Lower lobe of right lung (tissue), 2 donors: ENCODE results near the gene RABL2B. TPM values are rescaled to one million over a fixed set of nuclear protein-coding genes. Genes with fewer than 3 reads are reported as not detected.

Source experiments
- ATAC-seq, 2 donors: fragments of 200-7000 bp; cut with Tn5 transposase; one replicate each; pipeline ENCODE4 v1.9.1; 2020 to 2022; ENCODE audit warnings: mild to moderate bottlenecking in 2 of 2, moderate library complexity in 2 of 2
- DNase-seq: peaks from one replicate; pipeline ENCODE4 v3.0.0-alpha.2; 2020
- H3K27ac ChIP-seq: fragments of 200-600 bp; one replicate; pipeline ENCODE4 v1.8.0; 2022
- H3K27me3 ChIP-seq: fragments of 200-600 bp; one replicate; pipeline ENCODE4 v1.8.0; 2022; ENCODE audit warnings: low read depth
- H3K36me3 ChIP-seq: fragments of 200-600 bp; one replicate; pipeline ENCODE4 v1.8.0; 2022; ENCODE audit warnings: mild to moderate bottlenecking
- H3K4me1 ChIP-seq: fragments of 200-600 bp; one replicate; pipeline ENCODE4 v1.8.0; 2022
- H3K4me3 ChIP-seq: fragments of 200-600 bp; one replicate; pipeline ENCODE4 v1.8.0; 2022; ENCODE audit warnings: mild to moderate bottlenecking
- H3K9me3 ChIP-seq: fragments of 200-600 bp; one replicate; pipeline ENCODE4 v1.8.0; 2022
- intact Hi-C: fragments of 100-400 bp; cut with DNase I; formaldehyde crosslinking; loops from one replicate; pipeline ENCODE4 v1.11.0; 2022
- total RNA-seq: library from RNA; stranded (reverse); fragmentation: NEBNext Ultra II Directional; extraction: Animal tissue kit (Norgen Biotek cat#: 25700); gene quantifications from one replicate; pipeline ENCODE4 v1.2.1, GENCODE V29; 2021
- TF ChIP-seq, protein P1 (sequence below): fragments of 200-600 bp; IDR thresholded peaks from one replicate; pipeline ENCODE4 v1.8.0; 2022; ENCODE audit warnings: antibody characterized with exemption, mild to moderate bottlenecking
- donor health status: DM: no; HTN: yes; CAD: no; lungs with severe emphysema.

The RABL2B gene
- total RNA-seq, 1 donor from 2014 or later = 46.3 TPM

DNA sequence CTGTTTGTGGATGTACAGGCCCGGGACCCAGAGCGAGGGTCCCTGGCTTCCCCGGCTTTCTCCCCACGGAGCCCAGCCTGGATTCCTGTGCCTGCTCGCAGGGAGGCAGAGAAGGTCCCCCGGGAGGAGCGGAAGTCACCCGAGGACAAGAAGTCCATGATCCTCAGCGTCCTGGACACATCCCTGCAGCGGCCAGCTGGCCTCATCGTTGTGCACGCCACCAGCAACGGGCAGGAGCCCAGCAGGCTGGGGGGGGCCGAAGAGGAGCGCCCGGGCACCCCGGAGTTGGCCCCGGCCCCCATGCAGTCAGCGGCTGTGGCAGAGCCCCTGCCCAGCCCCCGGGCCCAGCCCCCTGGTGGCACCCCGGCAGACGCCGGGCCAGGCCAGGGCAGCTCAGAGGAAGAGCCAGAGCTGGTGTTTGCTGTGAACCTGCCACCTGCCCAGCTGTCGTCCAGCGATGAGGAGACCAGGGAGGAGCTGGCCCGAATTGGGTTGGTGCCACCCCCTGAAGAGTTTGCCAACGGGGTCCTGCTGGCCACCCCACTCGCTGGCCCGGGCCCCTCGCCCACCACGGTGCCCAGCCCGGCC is 62.1 kb downstream of the RABL2B start:
- DNase-seq = no peak

DNA sequence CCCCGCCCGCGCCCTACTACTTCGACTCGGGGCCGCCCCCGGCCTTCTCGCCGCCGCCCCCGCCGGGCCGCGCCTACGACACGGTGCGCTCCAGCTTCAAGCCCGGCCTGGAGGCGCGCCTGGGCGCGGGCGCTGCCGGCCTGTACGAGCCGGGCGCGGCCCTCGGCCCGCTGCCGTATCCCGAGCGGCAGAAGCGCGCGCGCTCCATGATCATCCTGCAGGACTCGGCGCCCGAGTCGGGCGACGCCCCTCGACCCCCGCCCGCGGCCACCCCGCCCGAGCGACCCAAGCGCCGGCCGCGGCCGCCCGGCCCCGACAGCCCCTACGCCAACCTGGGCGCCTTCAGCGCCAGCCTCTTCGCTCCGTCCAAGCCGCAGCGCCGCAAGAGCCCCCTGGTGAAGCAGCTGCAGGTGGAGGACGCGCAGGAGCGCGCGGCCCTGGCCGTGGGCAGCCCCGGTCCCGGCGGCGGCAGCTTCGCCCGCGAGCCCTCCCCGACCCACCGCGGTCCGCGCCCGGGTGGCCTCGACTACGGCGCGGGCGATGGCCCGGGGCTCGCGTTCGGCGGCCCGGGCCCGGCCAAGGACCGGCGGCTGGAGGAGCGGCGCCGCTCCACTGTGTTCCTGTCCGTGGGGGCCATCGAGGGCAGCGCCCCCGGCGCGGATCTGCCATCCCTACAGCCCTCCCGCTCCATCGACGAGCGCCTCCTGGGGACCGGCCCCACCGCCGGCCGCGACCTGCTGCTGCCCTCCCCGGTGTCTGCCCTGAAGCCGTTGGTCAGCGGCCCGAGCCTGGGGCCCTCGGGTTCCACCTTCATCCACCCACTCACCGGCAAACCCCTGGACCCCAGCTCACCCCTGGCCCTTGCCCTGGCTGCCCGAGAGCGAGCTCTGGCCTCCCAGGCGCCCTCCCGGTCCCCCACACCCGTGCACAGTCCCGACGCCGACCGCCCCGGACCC is 62.9 kb downstream of the RABL2B start:
- no peak overlapping the region for H3K4me3 ChIP-seq
- TF ChIP-seq, protein P1, sequence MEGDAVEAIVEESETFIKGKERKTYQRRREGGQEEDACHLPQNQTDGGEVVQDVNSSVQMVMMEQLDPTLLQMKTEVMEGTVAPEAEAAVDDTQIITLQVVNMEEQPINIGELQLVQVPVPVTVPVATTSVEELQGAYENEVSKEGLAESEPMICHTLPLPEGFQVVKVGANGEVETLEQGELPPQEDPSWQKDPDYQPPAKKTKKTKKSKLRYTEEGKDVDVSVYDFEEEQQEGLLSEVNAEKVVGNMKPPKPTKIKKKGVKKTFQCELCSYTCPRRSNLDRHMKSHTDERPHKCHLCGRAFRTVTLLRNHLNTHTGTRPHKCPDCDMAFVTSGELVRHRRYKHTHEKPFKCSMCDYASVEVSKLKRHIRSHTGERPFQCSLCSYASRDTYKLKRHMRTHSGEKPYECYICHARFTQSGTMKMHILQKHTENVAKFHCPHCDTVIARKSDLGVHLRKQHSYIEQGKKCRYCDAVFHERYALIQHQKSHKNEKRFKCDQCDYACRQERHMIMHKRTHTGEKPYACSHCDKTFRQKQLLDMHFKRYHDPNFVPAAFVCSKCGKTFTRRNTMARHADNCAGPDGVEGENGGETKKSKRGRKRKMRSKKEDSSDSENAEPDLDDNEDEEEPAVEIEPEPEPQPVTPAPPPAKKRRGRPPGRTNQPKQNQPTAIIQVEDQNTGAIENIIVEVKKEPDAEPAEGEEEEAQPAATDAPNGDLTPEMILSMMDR = no peak
- H3K4me1 ChIP-seq = peaks cover 31% of the 10 kb centered on the region
- peaks cover 26% of the 10 kb centered on the region for H3K36me3 ChIP-seq
- DNase-seq (no peak), ATAC-seq (no peak)
- intact Hi-C loops = no loop called here
- peaks cover 18% of the 10 kb centered on the region for H3K27me3 ChIP-seq
- H3K9me3 ChIP-seq = no peaks in the 10 kb centered on the region
- H3K27ac ChIP-seq = no peak overlapping the region

More for the DNA sequence above, 62.1 kb downstream of the RABL2B start:
- Histone ChIP-seq H3K27me3 (peaks cover 18% of the 10 kb centered on the region), H3K4me1 (peaks cover 31% of the 10 kb centered on the region), H3K9me3 (no peaks in the 10 kb centered on the region), H3K4me3 (no peak overlapping the region), H3K36me3 (peaks cover 33% of the 10 kb centered on the region), H3K27ac (no peak overlapping the region)
- no peak for ATAC-seq
- intact Hi-C loops = no loop called here
- TF ChIP-seq, protein P1 = no peak

DNA sequence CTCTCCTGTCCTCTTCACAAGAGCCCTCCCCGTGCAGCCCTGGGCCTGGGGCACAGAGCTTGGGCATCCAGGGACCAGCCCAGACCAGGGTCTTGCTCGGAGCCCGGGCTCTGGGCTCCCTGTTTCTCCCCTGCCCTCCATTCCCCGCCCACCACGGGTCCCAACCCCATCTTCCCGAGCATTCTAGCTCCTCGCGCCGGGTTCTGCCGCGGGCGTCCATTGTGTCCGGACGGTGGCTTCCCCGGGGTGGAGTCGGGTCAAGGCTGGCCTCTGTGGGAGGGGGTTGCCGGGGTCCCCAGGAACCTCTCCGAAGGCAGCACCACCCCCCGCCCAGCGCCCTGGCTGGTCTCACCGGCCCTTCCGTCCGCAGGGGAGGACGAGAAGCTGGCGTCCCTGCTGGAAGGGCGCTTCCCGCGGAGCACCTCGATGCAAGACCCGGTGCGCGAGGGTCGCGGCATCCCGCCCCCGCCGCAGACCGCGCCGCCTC is 63.6 kb downstream of the RABL2B start:
- TF ChIP-seq, protein P1 = no peak
- no peak for ATAC-seq
- DNase-seq = no peak
- intact Hi-C loops = no loop called here
- Histone ChIP-seq H3K27me3 (peaks cover 18% of the 10 kb centered on the region), H3K27ac (no peak overlapping the region), H3K4me3 (no peak overlapping the region), H3K9me3 (no peaks in the 10 kb centered on the region), H3K4me1 (peaks cover 28% of the 10 kb centered on the region), H3K36me3 (peaks cover 22% of the 10 kb centered on the region)

DNA sequence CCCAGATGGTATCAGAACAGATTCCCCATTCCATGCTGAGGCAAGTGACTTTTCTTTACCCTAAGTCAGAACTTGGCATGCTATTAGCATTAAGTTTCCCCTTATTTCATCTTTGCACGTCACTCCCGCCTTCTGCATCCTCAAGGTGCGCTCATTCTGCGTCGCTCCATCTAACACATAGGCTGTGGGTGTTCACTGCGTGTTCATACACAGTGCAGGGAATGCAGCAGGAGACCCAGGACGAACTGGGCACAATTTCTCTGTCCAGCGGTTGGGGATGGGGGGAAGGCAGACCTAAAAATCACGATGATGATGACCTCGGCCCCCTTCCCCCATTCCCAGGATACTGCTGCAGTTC is 65.1 kb downstream of the RABL2B start:
- Histone ChIP-seq H3K9me3 (no peaks in the 10 kb centered on the region), H3K4me3 (no peak overlapping the region), H3K36me3 (peaks cover 16% of the 10 kb centered on the region), H3K4me1 (peaks cover 18% of the 10 kb centered on the region), H3K27ac (no peak overlapping the region), H3K27me3 (peaks cover 18% of the 10 kb centered on the region)
- ATAC-seq = no peak
- no peak for DNase-seq
- TF ChIP-seq, protein P1 = no peak
- intact Hi-C loops = no loop called here

DNA sequence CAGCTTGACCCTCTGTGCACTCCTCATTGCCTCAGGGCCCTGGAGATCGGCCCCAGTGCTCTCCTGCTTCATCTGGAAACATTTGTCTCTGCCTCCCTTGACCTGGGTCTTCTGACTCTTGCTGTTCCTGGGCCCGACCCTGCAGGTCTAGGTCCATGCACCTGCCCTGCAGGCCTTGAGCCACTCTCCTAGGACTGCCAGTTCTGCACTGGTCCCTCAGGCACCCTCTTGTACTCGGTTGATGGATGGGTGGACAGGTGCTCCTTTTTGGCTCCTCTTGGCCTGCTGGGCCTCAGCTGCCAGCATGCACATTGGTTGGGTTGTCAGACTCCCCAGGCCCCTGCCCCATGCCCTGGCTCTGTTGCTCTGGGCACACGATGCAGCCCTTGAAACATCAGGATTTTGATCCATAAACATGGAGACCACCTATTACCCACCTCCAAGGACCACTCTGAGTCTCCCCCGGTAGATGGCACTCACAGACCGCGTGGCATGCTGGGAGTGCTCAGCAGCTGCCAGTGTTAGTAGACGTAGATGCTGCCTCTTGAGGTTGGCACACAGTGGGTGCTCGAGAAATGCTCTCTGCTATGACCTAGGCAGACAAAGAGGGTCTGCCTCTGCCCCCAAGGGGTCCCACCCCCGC is 65.6 kb downstream of the RABL2B start:
- Histone ChIP-seq H3K36me3 (peaks cover 16% of the 10 kb centered on the region), H3K27me3 (peaks cover 18% of the 10 kb centered on the region), H3K9me3 (no peaks in the 10 kb centered on the region), H3K27ac (no peak overlapping the region), H3K4me1 (peaks cover 19% of the 10 kb centered on the region), H3K4me3 (no peak overlapping the region)
- DNase-seq (no peak), ATAC-seq (no peak)
- intact Hi-C loops = no loop called here
- TF ChIP-seq, protein P1 = no peak
